AML-193 (cell line): ENCODE results near the gene PLEKHG4B.

Experiments used
- DNase-seq, 2 experiments: peaks; one replicate each; lab custom pipeline; 2025; lab: John Stamatoyannopoulos, UW

The PLEKHG4B gene

DNA sequence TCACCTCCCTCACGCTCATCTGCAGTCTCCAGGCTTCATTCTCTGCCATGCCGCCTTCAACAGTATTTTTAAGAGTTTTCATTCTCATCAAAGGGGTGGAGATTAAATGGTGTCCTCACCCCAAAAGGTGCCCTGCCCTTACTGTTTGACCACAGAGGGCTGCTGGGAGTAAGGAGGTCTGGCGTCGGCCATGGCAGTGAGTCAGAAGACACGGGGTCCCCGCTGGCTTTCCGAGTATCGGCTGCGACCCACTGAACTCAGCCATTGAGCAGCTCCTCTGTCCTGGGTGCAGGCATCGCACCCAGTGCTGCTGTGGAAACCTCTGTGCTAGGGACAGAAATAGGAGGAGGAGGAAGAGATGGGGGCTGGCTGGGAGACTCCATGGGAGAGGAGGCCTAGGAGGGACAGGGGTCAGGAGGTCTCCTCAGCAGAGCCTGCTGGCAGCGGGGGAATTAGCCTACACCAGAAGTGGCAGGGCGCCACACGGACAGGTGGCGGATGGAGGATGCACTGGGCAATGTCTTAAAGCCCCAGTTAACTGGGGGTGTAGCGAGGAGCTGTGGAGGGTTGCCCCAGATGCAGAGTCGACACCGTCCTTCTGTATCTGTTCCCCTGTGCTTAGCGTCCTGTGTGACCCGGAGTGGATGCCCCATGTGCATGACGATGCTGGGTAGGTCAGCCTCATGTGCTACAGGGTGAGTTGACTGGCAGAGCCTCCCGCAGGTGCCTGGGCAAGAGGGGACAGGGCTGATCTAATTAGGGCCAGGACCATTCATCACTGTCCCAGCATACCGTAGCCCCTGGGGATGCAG lies 15.4 kb upstream of the PLEKHG4B start:
- DNase-seq = no peak

DNA sequence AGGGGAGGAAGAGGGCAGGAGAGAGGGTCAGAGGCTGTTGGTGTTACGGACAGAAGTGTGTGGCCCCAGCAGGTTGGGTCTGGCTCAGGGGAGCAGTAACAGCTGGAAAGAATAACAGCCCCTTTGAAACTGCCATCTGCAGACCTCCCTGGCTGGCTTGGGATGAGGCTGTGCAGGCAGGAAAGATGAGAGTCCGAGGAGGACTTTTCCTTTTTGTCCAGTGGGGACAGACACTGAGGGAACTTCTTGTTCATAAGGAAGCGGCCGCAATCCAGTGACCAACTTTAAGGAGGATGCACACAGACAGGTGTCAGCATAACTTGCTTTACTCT lies 14.8 kb upstream of the PLEKHG4B start:
- DNase-seq = no peak

DNA sequence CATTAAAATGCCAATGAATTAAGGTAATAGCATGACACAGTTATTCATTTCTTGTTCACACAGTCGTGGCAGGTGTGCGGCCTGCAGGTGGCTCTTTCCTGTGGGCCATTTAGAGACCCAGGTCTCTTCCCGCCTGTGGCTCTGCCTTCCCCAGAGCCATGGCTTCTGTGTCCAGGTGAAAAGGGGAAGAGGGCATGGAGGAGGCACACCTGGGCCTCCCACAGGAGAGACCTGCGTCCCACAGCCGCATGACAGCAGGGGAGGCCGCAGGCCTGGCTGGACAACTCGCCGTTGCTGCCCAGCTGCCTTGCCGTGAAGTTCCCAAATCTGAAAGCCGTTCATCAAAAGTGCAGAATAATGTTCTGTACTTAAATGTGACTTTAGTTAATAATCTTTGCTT lies 14.4 kb upstream of the PLEKHG4B start:
- DNase-seq = no peak

DNA sequence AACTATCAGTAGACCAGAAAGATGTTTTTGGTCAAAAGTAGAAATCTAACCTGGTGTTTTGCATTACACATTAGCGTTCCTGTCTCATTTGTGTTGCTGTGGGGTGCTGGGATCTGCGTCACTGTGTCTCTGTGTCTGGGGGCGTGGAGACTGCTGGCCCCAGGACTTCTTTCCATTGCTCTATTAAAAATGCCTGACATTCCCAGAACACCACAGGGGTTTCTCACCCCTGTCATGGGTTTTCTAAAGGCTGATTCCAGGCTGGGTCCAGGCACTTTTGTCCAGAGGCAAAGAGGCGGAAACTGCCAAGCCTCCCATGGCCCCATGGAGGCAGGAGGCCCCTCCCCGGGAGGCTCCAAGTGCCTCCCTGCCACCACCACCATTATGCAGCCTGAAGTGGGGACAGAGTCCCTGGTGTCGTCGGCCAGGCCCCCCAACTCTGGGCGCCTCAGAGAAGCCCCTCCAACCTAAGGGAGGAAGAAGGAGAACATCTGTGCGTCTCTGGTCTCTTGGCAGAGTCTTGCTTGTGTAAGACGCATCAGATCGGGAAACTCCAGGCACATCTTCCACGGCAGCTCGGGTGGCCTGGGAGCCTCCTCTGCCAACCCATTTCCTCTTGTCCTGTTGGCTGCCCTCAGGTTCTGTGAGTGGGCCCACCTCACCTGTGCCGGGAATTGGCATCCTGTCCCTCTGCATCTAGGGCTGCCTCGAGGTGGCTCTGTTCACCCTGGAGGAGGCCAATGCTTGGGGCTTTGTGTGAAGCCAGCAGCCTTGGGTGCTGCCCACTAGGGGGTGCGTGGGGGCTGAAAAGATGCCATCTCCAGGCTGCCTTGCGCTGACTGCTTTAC lies 13.8 kb upstream of the PLEKHG4B start:
- DNase-seq = peak; percentile 29 to 43

DNA sequence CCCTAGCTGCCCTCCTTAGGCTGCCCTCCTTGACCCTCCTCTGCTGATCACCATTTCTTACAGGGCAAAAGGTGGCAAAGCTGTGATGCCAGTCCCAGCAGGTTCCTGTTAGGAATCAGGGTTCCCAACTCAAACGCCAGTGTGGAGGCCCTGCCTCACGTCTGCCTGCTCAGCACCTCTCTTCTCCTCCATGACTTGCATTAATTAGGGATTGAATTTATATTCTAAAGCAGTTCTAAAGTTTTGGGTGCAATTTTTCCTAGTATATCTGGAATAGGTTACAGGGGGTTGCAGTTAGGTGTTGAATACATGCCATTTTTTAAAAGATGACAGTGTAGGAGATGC lies 13.2 kb upstream of the PLEKHG4B start:
- DNase-seq = no peak

DNA sequence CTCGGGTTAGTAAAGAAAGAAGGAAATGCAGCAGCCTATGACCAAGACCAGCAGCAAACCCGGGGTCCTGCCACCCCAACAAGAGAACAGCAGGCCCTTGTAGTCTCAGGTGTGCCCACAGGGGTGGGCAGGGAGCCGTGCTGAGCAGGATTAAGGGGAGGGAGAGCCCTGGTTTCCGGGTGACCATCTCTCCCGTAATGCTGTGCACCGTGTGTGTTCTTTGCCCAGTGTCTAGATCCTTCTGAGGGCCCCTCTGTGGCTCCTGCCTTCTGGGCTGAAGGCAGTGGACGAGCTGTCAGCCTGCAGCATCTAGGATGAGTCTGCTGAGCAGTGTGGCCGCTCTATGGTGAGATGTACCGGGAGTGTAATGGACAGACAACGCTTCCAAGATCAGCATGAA lies 12.7 kb upstream of the PLEKHG4B start:
- no peak for DNase-seq

DNA sequence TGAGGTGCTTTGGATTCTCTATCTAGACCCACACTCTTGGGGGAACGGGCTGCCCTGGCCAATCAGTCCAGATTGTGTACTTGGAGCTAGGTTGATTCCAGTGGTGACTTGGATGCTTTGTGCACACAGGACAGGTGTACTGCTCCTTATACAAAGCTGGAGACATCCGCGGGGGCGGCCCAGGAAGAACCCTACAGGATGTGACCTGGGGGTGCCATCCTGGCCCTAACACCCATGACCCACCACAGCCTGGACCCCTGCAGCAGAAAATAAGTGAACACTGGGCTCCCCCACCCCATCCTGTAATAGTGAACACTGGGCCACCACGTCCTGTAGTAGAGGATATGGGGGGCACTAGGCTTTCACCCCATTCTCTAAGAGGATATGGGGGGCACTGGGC lies 12.1 kb upstream of the PLEKHG4B start:
- DNase-seq = no peak

DNA sequence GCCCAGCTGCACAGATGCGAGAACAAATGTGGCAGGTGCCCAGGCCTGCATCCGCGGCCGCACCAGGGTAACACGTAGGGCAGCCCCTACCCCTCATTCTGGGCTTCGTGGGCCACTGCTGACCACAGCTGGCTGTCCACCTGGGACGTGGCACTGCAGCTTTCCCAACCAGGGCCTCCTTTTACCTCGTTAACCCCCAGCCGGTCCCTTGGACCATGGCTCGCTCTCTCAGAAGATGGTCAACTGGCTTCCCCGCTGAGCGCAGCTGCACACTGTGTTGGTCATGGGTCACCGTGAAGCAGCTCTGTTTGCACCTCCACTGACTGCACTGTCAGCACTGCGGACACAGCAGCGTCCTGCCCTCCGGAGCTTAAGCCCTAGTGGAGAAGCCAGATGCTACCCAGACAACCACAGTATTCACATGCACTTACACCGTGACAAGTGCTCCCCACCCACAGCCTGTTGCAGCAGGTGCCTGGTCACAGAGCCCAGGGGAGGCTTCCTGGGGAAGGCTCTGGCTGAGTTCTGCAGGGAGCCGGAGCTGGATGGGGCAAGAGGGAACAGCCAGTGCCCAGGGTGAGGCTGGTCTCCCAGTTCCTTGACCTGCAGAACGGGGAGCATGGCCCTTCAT lies 10.5 kb upstream of the PLEKHG4B start:
- DNase-seq = no peak

DNA sequence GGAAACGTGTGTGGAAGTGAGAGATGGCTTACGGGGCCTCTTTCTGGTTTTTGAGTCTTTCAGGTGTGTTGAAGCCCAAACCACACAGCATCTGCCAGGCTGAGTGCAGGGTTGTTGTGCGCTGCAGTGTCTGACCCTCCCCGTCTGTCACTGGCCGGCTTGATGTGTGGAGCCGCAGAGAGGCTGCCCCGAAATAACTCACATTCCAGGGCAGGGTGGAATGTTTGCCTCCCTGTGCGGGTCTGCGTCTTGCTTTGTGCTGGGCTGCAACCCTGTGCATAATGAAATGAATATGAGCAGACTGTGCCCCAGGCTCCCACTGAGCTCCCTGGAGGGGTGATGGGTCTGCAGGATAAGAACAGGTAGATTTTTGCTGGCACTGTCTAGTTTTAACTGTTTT lies 9.9 kb upstream of the PLEKHG4B start:
- DNase-seq = no peak

DNA sequence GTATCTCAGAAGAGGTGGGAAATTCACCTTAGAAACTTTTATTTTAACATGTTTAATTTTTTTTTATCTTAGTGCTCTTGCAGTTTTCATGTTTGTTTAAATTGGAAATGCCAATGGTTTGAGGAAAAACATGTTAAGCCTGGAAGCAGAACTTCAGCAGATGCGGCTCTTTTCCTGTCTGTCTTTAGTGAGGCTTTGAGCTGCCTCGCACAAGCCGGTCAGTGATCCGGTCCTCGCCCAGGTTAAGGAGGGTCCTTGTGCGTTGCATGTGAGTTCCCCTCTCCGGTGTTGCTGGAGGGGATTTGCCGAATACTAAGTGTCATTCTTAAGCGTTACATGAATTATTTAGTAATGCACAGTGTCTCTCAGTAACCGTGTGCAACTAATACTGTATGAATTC lies 9.4 kb upstream of the PLEKHG4B start:
- DNase-seq = no peak

DNA sequence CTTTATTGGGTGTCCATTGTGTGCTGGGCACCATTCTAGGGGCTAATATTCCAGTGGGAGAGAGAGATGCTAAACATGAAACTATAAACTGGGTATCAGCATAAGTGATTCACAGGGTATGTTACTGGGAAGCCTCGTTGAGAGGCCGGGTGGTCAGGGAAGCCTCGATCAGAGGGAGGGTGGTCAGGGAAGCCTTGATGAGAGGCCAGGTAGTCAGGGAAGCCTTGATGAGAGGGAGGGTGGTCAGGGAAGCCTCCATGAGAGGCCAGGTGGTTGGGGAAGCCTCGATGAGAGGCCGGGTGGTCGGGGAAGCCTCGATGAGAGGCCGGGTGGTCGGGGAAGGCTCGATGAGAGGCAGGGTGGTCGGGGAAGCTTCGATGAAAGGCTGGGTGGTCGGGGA lies 8.9 kb upstream of the PLEKHG4B start:
- DNase-seq = no peak

DNA sequence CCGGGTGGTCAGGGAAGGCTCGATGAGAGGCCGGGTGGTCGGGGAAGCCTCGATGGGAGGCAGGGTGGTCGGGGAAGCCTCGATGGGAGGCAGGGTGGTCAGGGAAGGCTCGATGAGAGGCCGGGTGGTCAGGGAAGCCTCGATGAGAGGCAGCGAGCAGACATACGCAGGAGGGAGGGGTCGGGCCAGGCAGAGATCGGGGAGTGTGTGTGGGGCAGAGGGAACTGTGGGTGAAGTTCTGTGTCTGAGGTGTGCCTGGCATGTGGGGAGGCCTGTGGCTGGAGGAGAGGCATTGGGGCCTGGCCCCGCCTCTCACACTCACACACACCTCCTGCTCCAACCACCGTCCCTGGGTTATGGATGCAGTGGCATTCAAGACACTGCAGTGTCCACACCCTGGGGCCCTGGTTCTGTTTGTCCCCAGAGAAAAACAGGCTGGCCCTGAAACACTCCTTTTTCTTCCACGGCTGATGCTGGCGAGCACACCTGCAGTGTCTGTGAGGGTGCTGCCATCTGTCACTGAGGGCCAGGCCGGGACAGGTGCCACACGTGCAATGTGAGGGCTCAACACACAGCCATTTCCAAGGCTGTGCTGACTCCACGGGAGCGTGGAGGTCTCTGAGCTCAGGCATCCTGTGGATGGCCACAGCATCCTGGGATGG lies 6.5 kb upstream of the PLEKHG4B start:
- no peak for DNase-seq

DNA sequence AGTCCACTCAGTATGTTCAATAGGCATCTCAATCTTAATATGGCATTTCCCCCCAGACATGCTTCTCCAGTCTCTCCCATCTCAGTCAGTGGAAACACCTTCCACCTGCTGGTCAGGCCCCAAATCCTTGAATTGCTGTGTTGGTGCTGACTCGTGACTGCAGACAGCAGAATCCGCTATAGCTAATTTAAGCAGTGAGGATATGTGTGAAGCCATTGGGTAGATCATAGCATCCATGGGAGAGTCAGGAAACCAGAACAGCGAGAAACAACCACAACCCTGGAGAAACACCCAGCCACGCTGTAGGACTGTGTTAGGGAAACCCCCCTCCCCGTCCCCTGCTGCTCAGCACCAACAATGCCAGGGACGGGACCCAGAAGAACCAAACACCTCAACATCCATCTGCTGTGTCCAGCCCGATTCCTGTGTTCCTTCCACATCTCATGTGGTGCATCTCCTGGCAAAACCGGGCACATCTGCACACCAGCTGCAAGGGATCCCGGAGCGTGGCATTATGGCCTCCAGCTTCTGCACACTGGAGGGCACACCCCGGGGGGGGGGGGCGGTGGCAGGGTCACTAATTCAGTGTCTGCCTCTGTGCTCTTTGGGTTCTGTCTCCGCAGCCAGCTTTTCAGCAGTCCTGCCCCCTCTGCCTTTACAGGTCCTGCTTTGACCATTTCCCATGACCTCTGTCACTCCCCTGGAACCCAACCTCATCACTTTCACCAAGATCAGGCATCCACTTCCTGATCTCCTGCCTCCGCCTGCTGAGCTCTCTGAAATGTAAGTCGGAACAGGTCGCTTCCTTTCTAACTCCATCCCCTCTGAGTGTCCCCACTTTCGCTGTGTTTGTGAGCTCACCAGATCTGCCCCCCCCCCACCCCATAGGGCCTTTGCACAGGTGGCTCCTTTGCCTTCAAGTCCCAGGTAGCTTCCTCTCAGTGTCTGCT lies 2.4 kb upstream of the PLEKHG4B start:
- DNase-seq = no peak

DNA sequence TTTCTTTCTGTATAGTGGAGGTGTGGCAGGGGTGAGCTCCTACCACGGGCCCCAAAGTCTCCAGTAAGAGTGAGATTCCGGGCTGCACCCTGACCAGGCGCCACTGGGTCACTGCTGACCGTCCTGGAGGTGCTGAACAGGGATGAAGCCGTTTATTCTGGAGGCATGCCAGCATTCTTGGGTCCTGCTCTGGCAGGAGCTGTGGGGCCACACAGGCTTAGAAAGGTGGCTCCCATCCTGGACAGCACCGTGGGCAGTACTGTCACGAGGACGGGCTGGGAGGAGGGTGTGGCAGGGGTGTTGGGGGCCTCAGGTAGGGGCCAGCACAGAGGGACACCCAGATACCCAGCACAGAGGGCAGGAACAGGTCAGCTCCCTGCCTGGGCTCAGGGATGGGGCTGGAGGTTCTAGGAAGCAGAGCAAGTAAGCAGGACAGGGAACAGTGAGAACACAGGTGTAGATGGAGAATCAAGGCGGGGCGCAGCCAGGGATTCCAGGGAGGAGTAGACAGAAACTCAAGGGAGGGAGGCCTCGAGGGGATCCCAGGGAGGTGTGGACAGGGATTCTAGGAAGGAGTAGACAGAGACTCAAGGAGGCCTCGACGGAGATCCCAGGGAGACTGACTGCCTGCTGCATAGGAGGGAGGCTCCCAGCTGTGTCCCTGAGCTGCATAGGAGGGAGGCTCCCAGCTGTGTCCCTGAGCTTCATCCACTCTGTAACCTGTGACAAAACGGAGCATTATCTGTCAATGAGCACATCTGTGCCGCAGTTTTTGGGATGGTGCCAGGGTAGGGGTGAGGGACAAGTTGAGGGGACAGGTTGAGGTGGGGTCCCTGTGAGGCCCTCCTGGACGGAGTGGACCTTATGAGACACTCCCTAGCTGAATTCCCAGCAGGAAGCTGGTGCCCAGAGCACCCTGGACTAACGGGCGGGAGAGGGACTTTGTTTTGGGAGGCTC lies 1.1 kb upstream of the PLEKHG4B start:
- no peak for DNase-seq

DNA sequence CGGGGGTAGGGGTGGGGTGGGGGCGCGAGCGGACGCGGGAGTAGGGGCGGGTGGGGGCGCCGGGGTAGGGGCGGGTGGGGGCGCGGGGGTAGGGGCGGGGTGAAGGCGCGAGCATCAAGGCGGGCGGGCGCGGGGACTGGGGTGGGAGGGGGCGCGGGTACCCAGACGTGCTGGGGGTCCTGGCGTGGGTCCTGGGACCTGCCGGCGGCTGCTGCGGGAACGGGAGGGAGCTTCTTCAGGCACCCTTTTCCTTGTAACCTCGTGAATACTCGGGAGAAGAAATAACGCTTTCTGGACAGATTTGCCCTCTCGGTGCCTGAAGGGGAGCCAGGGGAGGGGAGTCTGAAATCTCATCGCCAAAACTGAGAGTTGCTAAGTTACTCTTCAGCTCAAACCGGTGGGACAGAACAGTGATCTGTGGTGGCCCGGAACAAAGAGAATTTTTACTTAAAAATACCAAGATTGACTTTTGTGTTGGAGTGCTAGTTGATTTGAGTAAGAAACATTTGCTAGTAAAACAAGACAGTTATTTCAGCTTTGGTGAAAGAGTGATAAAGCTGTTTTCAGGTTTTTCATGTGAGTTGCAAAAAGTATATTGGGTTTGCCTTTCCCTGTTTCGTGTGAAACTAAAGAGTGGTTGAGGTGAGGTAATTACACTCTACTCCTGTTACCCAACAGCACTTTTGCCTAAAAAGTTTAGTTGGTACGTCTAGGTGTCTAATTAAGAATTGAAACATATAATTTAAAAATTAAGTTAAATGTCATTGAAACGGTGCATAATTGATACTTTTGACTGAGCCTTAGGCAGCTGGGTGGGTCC lies 643 bp downstream of the PLEKHG4B start:
- no peak for DNase-seq

DNA sequence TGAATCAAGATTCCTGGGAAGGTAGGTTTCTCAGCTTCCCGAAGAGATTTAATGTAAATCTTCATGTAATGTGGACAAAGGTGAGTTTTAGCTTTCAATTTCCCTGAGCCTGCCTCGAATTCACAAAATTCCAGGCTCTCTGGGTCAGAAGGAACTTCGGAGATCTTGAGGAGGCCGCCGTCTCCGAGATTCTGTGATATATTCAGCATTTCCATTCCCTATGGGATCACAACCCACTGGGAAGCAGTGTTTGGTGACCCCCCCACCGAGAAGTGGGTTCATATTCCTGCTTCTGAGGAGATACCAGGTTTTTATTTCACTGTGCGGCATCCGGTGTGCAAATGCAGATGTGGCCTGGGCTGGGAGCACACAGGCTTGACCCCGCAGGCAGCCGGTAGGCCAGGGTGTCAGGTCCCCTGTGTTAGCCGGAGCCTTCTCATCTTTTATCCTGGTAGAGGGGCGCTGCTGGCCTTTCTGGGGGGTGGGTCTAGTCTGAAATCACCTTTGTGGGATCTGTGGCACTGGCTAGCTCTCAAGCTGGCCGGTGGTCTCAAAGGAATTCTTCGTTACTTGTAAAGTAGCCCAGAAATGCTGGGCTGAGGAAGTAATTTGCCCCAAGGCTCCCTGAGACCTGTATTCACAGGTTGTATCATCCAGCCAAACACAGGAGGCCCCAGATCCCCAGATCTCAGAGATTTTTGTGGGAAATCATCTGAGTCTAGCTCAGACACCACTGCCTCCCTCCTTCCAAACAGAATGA lies 1.4 kb downstream of the PLEKHG4B start:
- no peak for DNase-seq

DNA sequence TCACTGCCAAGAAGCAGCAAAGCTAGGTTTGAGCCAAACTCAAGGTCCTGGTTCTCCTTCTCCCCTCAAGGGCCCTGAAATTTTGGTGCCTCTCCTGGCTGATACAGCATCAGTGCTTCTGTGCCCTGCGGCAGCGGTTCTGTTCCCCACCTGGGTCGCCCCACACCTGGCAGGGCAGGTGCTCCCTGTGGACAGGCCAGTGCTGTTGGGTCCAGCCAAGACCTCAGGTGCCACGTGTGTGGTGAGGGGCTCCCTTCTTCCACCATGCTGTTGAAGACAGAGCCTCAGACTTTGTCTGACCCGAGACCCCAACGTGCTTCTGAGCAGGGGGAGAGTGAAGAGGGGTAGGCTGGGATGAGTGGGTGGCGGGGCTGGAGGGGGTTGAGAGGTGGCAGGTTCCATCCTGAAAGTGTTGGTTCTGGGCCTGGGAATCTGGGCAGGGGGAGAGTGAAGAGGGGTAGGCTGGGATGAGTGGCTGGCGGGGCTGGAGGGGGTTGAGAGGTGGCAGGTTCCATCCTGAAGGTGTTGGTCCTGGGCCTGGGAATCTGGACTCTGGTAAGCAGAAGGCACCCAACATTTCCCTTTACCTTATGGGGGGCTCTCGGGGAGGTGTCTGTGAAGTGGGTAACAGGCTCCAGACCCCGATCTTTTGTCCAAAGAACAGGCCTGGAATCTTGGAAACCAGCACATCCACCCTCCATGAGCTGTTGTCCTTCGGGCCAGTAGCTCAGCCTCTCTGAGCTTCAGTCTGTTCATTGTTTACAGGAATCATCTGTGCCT lies 2.3 kb downstream of the PLEKHG4B start:
- DNase-seq = no peak
